Thyroid gland (tissue), 4 donors: Measurements from ENCODE around the gene EGLN2.
"Not testable (repeated sequence)": the region's sequence is repeated elsewhere in the genome, so short reads cannot be mapped to it uniquely, and the experiment has no call there.

Source experiments
- POLR2A ChIP-seq, 2 donors: fragments of 450-650 bp; IDR thresholded peaks; one replicate each; pipeline ENCODE4 v1.6.1; 2017; ENCODE audit warnings: antibody characterized with exemption in 2 of 2, mild to moderate bottlenecking in 2 of 2, moderate library complexity in 1 of 2
- TF ChIP-seq, protein P1 (sequence below), 6 experiments: fragments of 200-600 bp in 3 of 6; fragments of 450-650 bp in 3 of 6; sonication (generic) in 3 of 6; IDR thresholded peaks; one replicate each; pipeline ENCODE4 v1.5.1; 2016 to 2019; ENCODE audit warnings: antibody characterized with exemption in 6 of 6, mild to moderate bottlenecking in 2 of 6, inconsistent platforms in 1 of 6, moderate library complexity in 1 of 6

DNA sequence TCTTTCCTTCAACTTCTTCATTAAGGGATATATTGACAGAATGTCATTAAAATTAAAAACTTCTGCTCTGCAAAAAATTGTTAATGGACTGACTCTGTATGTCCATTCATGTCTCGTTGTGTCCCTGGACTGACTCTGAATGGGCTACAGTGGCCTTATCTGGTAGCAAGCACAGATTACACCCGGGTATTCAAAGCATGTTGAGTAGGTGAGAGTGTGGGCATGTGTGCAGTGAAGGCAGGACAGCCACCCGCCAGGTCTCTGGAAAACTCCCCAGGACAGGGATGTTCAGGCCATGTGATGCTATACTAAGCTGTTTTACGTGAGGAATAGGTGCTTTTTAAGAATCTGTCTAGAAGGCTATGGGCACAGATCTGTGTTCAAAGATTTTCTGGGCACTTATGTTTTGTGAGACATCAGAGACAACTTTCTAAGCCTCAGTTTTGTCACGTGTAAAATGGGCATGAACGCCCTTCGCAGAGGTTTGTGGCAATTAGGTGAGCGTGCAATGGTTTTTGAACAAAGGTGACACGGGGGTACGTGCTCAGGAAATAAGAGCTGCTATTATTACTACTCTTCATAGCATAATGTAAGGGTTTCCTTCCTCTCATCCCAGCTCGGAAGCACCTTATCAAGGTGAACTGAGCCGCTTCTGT lies 44.1 kb downstream of the EGLN2 start:
- TF ChIP-seq, protein P1, sequence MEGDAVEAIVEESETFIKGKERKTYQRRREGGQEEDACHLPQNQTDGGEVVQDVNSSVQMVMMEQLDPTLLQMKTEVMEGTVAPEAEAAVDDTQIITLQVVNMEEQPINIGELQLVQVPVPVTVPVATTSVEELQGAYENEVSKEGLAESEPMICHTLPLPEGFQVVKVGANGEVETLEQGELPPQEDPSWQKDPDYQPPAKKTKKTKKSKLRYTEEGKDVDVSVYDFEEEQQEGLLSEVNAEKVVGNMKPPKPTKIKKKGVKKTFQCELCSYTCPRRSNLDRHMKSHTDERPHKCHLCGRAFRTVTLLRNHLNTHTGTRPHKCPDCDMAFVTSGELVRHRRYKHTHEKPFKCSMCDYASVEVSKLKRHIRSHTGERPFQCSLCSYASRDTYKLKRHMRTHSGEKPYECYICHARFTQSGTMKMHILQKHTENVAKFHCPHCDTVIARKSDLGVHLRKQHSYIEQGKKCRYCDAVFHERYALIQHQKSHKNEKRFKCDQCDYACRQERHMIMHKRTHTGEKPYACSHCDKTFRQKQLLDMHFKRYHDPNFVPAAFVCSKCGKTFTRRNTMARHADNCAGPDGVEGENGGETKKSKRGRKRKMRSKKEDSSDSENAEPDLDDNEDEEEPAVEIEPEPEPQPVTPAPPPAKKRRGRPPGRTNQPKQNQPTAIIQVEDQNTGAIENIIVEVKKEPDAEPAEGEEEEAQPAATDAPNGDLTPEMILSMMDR (IDR thresholded peaks at IDR 0.05), result not testable (repeated sequence)
- not testable (repeated sequence) for TF ChIP-seq POLR2A (IDR thresholded peaks at IDR 0.05)
